Testis (tissue), 3 donors: ENCODE results near the gene IFITM2. TPM values are rescaled to one million over a fixed set of nuclear protein-coding genes. Genes with fewer than 3 reads are reported as not detected.
A peak's percentile ranks its signal among the peaks of the same experiment; 100 is the strongest.
"Not testable (repeated sequence)": the region's sequence is repeated elsewhere in the genome, so short reads cannot be mapped to it uniquely, and the experiment has no call there.

Source experiments
- DNase-seq: peaks from one replicate; pipeline ENCODE4 v3.0.0-alpha.2; 2019
- H3K27ac ChIP-seq, 2 donors: fragments of 200-600 bp; sonication (generic); one replicate each; pipeline ENCODE4 v1.5.1; 2019
- H3K27me3 ChIP-seq: fragments of 200-600 bp; sonication (generic); one replicate; pipeline ENCODE4 v1.5.1; 2019
- H3K36me3 ChIP-seq: fragments of 200-600 bp; sonication (generic); one replicate; pipeline ENCODE4 v1.5.1; 2017; ENCODE audit warnings: low read depth; ENCODE audit errors: missing control alignments
- H3K4me1 ChIP-seq: fragments of 200-600 bp; sonication (generic); one replicate; pipeline ENCODE4 v1.5.1; 2019
- H3K4me3 ChIP-seq, 2 donors: fragments of 200-600 bp; sonication (generic); one replicate each; pipeline ENCODE4 v1.5.1; 2017 to 2019
- H3K9me3 ChIP-seq: fragments of 200-600 bp; sonication (generic); one replicate; pipeline ENCODE4 v1.5.1; 2017
- CTCF ChIP-seq, 3 experiments: fragments of 450-650 bp in 2 of 3; fragments of 200-600 bp in 1 of 3; sonication (generic) in 1 of 3; IDR thresholded peaks; one replicate each; pipeline ENCODE4 v1.5.1; 2016 to 2019; ENCODE audit warnings: antibody characterized with exemption in 3 of 3, mild to moderate bottlenecking in 2 of 3, moderate library complexity in 1 of 3
- POLR2A ChIP-seq: fragments of 450-650 bp; IDR thresholded peaks from one replicate; pipeline ENCODE4 v1.6.1; 2017; ENCODE audit warnings: antibody characterized with exemption, mild to moderate bottlenecking, moderate library complexity
- WGBS, 2 donors: methylation state at CpG; one replicate each; pipeline ENCODE4 v1.1.5; 2018; 5-methylcytosine and 5-hydroxymethylcytosine counted together
- intact Hi-C: fragments of 100-400 bp; cut with DNase I; formaldehyde crosslinking; loops from one replicate; pipeline ENCODE4 v1.15.1; 2023; ENCODE audit warnings: low total_unique reads
- polyA plus RNA-seq: library from polyadenylated mRNA; stranded (reverse); fragments of 350-450 nt; fragmentation: Illumina TruSeq; extraction: RNeasy Lipid Tissue Mini Kit (QIAGEN cat#74804); gene quantifications from one replicate; pipeline ENCODE4 v1.2.3, GENCODE V29; 2014; ENCODE audit warnings: low read depth, low replicate concordance; ENCODE audit not compliant: insufficient read depth
- total RNA-seq, 2 donors: library from RNA; depleted of rRNA; stranded (reverse); fragments of >200 nt; gene quantifications; one replicate each; pipeline ENCODE4 v1.2.3, GENCODE V29; 2016

The IFITM2 gene
- total and polyA plus RNA-seq, 3 donors from 2014 or later: 119 to 283 (median 169) TPM

- Histone ChIP-seq H3K36me3 (no peaks in the 10 kb centered on the region), H3K9me3 (no peaks in the 10 kb centered on the region), H3K27ac (peak overlapping the region; percentile 59 to 85), H3K4me1 (peaks cover 25% of the 10 kb centered on the region), H3K4me3 (no peak overlapping the region), H3K27me3 (no peaks in the 10 kb centered on the region)
- intact Hi-C loops: no loop called here
- TF ChIP-seq CTCF (IDR thresholded peaks at IDR 0.05) (no peak), POLR2A (no peak)
- WGBS, 2 donors: 86 to 90% methylated on average over 8 to 17 of the region's 17 CpGs
- no peak for DNase-seq
Measured at GRCh38 chr11:306645-307371, 808 bp upstream of the IFITM2 start.

DNA sequence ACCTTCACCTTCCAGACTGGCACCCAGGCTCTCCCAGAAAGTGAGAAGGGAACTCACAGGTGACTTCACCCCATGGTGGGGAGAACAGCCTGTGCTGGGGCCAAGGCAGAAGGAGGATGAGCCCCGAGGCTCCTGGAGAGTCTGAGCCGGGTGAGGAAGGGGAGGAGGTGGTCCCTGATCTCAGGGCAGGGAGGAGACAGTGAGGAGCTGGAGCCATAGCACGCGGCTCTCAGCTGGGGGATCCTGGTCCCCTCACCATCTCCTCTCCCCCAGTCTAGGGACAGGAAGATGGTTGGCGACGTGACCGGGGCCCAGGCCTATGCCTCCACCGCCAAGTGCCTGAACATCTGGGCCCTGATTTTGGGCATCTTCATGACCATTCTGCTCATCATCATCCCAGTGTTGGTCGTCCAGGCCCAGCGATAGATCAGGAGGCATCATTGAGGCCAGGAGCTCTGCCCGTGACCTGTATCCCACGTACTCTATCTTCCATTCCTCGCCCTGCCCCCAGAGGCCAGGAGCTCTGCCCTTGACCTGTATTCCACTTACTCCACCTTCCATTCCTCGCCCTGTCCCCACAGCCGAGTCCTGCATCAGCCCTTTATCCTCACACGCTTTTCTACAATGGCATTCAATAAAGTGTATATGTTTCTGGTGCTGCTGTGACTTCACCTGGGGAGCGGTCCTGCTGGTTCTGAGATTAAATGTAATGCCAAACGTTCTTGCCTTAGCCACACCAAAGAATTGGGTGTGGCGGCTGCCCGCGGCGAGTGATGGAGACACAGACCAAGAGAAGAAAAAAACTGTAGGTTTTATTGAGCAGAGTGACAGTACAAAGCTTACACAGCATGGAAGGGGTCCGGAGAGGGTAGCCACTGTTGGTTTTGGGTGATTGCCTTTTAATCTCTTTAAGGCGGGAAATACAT is 1.4 kb downstream of the IFITM2 start:
- Histone ChIP-seq H3K4me1 (peaks cover 35% of the 10 kb centered on the region), H3K27ac (peak overlapping the region; percentile 85 to 88), H3K4me3 (peak overlapping the region; percentile 41 to 59)
- DNase-seq, H3K9me3 ChIP-seq, H3K27me3 ChIP-seq, H3K36me3 ChIP-seq, intact Hi-C loops: not testable (repeated sequence)
- WGBS, 2 donors: 33 to 34% methylated on average over 20 to 24 of the region's 24 CpGs

- intact Hi-C loops, DNase-seq, H3K27me3 ChIP-seq, H3K36me3 ChIP-seq, H3K9me3 ChIP-seq: not testable (repeated sequence)
- Histone ChIP-seq H3K27ac (peak overlapping the region; percentile 85 to 88), H3K4me3 (peak overlapping the region in 1 of 2 donors; percentile 59), H3K4me1 (peaks cover 35% of the 10 kb centered on the region)
- whole genome bisulfite sequencing, 2 donors: 0 to 4% methylated on average over 1 to 5 of the region's 18 CpGs
Measured at GRCh38 chr11:309979-310572, 2.5 kb downstream of the IFITM2 start.

- H3K4me3 ChIP-seq: not testable (repeated sequence)
- 16% methylated on average over 7 of the region's 71 CpGs; no CpG with 5 or more reads in 1 of the 2 donors for WGBS, 2 donors
Measured at GRCh38 chr11:311013-311748, 3.6 kb downstream of the IFITM2 start.

GRCh38 chr11:312092-312816 is 4.6 kb downstream of the IFITM2 start:
- Histone ChIP-seq H3K4me3 (no peak overlapping the region), H3K27me3 (no peaks in the 10 kb centered on the region), H3K27ac (peak overlapping the region; percentile 60 to 92), H3K4me1 (peaks cover 30% of the 10 kb centered on the region), H3K9me3 (no peaks in the 10 kb centered on the region), H3K36me3 (no peaks in the 10 kb centered on the region)
- intact Hi-C loops: no loop called here
- no peak for TF ChIP-seq POLR2A
- no peak for TF ChIP-seq CTCF (IDR thresholded peaks at IDR 0.05)
- 59 to 60% methylated on average over 13 to 14 of the region's 14 CpGs for WGBS, 2 donors
- DNase-seq: no peak

More at GRCh38 chr11:311013-311748, 3.6 kb downstream of the IFITM2 start:
- DNase-seq, H3K36me3 ChIP-seq, H3K27me3 ChIP-seq, H3K9me3 ChIP-seq, intact Hi-C loops: not testable (repeated sequence)
- H3K4me1 ChIP-seq: peaks cover 28% of the 10 kb centered on the region
- H3K27ac ChIP-seq: peak overlapping the region in 1 of 2 donors; percentile 92
